Peyer's patch (tissue), 4 donors: ENCODE measurements around the gene MBD3L4.

ENCODE experiments used
- POLR2A ChIP-seq, 2 donors: fragments of 450-650 bp; IDR thresholded peaks; one replicate each; pipeline ENCODE4 v1.5.1; 2017; ENCODE audit warnings: antibody characterized with exemption in 2 of 2, mild to moderate bottlenecking in 2 of 2, moderate library complexity in 2 of 2
- TF ChIP-seq, protein P1 (sequence below), 6 experiments: fragments of 450-650 bp in 4 of 6; fragments of 200-600 bp in 2 of 6; sonication (generic) in 1 of 6; IDR thresholded peaks; one replicate each; pipeline ENCODE4 v1.5.1; 2017 to 2019; ENCODE audit warnings: antibody characterized with exemption in 6 of 6, mild to moderate bottlenecking in 3 of 6, moderate library complexity in 1 of 6

DNA sequence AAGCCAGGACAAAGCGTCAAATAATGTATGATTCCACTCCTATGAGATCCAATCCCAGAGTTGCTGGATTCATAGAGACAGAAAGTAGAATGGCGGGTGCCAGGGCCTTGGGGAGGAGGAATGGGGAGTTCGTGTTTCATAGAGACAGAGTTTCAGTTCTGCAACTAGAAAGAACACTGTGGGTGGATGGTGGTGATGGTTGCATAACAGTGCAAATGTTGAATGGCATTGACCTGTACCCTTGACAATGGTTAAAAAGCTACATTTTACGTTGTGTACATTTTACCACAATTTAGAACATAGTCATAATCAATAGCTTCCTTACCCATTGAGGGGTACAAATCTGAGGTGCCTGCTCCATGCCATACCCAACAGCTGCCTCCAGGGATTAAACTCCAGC is 52.1 kb downstream of the MBD3L4 start:
- TF ChIP-seq, protein P1, sequence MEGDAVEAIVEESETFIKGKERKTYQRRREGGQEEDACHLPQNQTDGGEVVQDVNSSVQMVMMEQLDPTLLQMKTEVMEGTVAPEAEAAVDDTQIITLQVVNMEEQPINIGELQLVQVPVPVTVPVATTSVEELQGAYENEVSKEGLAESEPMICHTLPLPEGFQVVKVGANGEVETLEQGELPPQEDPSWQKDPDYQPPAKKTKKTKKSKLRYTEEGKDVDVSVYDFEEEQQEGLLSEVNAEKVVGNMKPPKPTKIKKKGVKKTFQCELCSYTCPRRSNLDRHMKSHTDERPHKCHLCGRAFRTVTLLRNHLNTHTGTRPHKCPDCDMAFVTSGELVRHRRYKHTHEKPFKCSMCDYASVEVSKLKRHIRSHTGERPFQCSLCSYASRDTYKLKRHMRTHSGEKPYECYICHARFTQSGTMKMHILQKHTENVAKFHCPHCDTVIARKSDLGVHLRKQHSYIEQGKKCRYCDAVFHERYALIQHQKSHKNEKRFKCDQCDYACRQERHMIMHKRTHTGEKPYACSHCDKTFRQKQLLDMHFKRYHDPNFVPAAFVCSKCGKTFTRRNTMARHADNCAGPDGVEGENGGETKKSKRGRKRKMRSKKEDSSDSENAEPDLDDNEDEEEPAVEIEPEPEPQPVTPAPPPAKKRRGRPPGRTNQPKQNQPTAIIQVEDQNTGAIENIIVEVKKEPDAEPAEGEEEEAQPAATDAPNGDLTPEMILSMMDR (IDR thresholded peaks at IDR 0.05): no peak
- TF ChIP-seq POLR2A (IDR thresholded peaks at IDR 0.05): no peak
